ENCODE results near the gene UNC93A.

Gene UNC93A

DNA sequence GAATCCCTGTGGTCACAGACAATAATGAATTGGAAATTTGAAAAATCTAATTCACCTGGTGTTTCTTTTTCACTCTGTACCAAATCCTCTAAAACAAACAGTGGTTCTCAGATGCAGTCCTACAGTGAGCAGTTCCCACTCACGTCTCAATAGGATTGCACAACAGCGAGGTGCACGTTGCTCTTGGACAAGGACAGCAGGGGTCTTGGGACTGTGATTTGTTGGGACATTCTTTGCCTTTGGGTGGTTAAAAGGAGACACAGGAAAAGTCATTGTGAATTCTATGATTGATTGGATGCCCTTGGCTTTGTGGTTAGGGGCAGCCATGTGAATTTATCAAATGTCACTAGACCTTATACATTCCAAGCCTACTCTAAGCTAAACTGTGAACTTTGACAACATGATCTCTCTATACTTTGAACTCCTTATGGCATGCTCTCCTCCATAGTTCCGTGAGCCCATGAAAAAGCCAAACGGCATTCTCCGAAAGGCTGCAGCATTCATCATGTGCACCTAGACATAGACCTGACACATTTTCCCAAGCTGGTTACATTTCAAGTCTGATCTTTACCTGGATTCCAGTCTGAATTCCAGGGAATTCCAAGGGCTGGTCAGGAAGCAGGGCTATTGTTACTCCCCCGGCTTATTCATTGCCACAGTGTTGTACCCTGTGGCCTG, 647 bp downstream of the UNC93A start:
- DNase-seq (ENCODE audit: insufficient read length) = no peak
- TF ChIP-seq POLR2A (IDR thresholded peaks at IDR 0.05; ENCODE audit: low read depth, low read length) = no peak
- TF ChIP-seq TAF1 (IDR thresholded peaks at IDR 0.05; ENCODE audit: borderline replicate concordance, low read depth, low read length) = no peak
- no peak for TF ChIP-seq POLR2AphosphoS5 (IDR thresholded peaks at IDR 0.05; ENCODE audit: low read depth, low read length)

DNA sequence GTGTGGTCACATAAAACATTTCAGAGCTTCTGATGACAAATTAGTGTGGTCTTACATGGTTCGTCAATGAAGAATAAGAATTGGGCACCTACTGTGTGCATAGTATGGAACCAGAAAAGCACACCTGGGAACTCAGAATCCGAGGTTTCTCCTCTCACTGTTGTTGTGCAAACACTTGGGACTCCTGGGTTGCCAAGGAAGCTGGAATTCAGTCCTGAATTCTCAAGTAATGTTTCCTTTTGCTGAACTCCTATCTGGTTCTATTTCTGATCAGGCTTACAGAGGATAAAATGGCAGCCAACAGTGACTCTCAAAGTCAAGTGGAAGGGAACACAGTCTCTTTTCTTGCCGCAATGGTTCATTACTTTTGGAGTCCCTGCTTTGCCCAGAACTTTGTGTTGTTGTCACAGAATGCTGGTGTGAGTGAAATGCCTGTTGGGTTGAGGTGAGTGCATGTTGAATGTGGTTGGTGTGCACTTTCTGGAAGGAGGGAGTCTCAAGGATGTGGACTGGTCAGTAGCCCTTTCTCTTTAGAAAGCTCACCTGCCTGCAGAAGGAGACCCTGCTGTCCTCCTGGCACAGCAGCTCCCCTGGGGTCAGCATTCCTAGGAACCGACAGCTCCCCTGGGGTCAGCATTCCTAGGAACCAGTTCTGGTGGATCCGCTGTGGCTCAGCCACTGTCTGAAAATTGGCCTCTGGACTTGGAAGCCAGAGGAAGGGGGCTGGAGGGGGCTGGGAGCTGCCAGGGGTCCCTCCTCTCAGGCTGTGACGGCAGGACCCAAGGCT, 1.4 kb downstream of the UNC93A start:
- DNase-seq (ENCODE audit: insufficient read length) (no peak), FAIRE-seq (no peak)
- TF ChIP-seq POLR2AphosphoS5 (IDR thresholded peaks at IDR 0.05; ENCODE audit: low read depth, low read length) (no peak), TAF1 (IDR thresholded peaks at IDR 0.05; ENCODE audit: borderline replicate concordance, low read depth, low read length) (no peak), POLR2A (IDR thresholded peaks at IDR 0.05; ENCODE audit: low read depth, low read length) (no peak)

More for the DNA sequence above, 647 bp downstream of the UNC93A start:
- FAIRE-seq = no peak

DNA sequence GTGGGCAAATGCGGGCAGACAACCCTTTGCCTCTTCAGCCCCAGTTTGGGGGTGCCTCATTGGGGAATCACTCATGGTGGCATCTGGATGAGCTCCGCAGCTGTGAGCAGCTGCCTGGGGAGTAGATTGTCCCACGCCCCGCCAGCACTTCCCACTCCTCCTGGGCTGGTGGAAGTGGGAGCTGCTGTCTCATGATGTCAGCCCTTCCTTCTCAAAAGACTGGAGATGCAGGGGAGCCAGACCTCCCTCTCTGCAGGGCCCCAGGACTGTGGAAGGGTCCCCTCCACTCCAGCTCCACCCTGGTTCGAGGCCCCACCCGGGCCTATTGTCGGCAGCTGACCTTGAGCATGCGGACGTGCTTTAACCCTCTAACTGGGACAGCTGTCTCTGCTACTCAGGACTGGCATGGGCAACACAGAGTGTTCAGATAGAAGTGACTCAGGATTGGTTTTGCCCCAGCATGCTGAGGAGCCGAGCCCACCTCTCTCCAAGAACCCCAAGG, 2.0 kb downstream of the UNC93A start:
- DNase-seq (ENCODE audit: insufficient read length) (no peak), FAIRE-seq (no peak)
- no peak for TF ChIP-seq TAF1 (IDR thresholded peaks at IDR 0.05; ENCODE audit: borderline replicate concordance, low read depth, low read length)
- TF ChIP-seq POLR2AphosphoS5 (IDR thresholded peaks at IDR 0.05; ENCODE audit: low read depth, low read length) = no peak
- TF ChIP-seq POLR2A (IDR thresholded peaks at IDR 0.05; ENCODE audit: low read depth, low read length) = no peak

DNA sequence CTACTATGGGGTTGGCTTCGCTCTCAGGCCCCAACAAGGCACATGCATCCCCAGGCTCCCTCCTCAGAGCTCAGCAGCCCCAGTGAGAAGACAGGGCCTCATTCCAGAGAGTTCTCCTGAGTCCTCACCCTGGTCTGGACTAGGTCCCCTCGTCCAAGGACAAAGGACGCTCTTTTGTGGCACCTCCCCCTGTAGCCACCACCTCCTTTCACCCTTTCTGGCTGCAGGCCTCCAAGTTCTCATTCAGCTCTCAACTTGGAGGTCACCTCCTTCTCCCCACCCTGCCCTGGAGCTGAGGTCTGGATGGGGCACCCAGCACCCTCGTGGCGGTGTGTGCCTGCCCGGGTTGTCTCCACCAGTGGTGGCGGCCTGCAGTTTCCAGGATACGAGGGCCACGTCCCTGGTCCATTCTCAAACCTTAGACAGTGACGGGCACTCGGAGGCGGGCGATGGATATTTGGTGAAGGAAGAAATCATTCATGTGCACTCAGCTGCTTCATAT, 2.5 kb downstream of the UNC93A start:
- DNase-seq (ENCODE audit: insufficient read length) = no peak
- TF ChIP-seq POLR2A (IDR thresholded peaks at IDR 0.05; ENCODE audit: low read depth, low read length) = no peak
- TF ChIP-seq TAF1 (IDR thresholded peaks at IDR 0.05; ENCODE audit: borderline replicate concordance, low read depth, low read length) = no peak
- TF ChIP-seq POLR2AphosphoS5 (IDR thresholded peaks at IDR 0.05; ENCODE audit: low read depth, low read length) = no peak
- no peak for FAIRE-seq

DNA sequence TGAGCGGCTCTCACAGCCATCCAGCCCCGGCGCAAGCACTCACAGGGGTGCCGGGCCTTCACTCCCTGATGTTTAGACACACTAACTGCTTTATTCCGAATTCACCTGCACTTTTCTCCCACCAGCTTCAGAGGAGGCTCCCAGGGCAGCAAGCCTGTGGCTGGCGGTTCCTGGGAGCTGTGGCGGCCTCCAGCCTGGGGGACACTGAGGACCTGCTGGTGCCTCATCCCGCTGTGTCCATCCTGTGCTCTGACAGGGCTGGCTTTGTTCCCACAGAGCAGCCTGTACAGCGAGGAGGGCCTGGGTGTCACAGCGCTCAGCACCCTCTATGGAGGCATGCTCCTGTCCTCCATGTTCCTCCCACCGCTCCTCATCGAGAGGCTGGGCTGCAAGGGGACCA, 3.1 kb downstream of the UNC93A start:
- FAIRE-seq (no peak), DNase-seq (ENCODE audit: insufficient read length) (no peak)
- TF ChIP-seq POLR2AphosphoS5 (IDR thresholded peaks at IDR 0.05; ENCODE audit: low read depth, low read length) (no peak), TAF1 (IDR thresholded peaks at IDR 0.05; ENCODE audit: borderline replicate concordance, low read depth, low read length) (no peak), POLR2A (IDR thresholded peaks at IDR 0.05; ENCODE audit: low read depth, low read length) (no peak)

DNA sequence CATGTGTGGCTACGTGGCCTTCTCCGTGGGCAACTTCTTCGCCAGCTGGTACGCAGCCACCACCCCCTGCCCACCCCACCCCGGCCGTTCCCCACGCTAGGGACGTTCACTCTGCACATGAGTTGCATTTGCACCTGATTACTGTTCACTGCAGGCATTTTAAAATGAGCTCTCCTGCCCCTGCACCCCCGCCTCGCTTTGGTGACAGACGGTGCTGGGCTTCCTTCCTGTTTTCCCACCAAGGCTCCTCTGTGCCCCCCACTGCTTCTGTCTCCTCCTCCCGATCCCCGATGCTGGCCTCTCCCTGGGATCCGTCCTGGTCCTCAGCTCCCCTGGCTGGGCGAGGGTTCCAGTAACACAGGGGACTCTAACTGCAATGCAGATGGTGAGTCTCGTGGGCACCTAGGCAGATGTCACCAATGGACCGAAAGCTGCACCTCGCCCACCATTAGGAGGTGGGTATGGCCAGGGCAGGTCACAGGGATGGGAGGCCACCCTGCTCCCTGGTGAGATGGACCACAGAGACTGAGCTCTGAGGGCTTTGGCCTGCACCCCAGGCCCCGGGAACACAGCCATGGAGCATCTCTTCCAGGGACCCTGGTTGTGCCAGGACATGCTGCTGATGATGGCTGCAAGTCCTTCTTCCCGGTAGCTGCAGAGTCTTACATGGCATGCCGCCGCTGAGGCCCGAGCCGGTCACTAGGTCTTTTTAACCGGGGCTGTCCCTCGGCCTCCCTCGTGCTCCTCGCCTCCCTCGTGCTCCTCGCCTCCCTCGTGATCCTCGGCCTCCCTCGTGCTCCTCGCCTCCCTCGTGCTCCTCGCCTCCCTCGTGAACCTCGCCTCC, 3.8 kb downstream of the UNC93A start:
- DNase-seq (ENCODE audit: insufficient read length) (no peak), FAIRE-seq (no peak)
- TF ChIP-seq POLR2A (IDR thresholded peaks at IDR 0.05; ENCODE audit: low read depth, low read length) (no peak), TAF1 (IDR thresholded peaks at IDR 0.05; ENCODE audit: borderline replicate concordance, low read depth, low read length) (no peak), POLR2AphosphoS5 (IDR thresholded peaks at IDR 0.05; ENCODE audit: low read depth, low read length) (no peak)

DNA sequence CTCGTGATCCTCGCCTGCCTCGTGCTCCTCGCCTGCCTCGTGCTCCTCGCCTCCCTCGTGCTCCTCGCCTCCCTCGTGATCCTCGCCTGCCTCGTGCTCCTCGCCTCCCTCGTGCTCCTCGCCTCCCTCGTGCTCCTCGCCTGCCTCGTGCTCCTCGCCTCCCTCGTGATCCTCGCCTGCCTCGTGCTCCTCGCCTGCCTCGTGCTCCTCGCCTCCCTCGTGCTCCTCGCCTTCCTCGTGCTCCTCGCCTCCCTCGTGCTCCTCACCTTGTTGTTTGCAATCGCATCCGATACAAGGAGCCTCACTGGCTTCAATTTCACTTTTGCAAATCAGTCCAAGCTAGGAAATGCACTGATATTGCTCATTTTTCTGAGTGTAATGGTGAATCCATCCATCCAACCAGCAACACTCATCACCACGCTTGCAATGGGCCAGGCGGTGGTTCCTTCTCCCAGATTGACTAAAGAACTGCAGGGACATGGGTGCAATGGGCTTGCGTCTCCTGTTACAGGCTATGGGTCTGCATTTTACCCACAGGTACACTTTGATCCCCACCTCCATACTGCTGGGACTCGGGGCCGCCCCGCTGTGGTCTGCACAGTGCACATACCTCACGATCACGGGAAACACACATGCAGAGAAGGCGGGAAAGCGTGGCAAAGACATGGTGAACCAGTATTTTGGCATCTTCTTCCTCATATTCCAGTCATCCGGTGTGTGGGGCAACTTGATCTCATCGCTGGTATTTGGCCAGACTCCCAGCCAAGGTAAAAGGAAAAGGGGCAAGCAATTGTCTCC, 4.6 kb downstream of the UNC93A start:
- DNase-seq (ENCODE audit: insufficient read length) (no peak), FAIRE-seq (no peak)
- no peak for TF ChIP-seq POLR2AphosphoS5 (IDR thresholded peaks at IDR 0.05; ENCODE audit: low read depth, low read length)
- no peak for TF ChIP-seq POLR2A (IDR thresholded peaks at IDR 0.05; ENCODE audit: low read depth, low read length)

DNA sequence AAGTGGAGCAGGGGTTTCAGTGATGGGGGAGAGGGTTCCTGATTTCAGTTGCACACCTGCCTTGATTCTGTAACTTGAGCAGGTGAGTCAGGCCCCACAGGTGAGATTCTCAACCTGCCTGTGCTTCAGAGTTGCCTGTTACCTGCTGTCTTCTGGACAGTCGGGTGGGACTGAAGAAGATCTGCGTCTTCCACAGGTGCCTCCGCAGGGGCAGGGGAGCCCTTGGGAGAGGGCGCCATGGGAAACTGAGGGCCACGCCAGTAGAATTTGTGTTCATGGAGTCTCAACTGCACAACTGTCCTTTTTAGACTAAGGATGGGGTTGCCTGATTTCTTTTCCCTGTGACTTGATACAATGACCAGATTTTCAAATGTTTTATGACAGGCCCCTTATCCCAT, 5.2 kb downstream of the UNC93A start:
- FAIRE-seq = no peak
- TF ChIP-seq TAF1 (IDR thresholded peaks at IDR 0.05; ENCODE audit: borderline replicate concordance, low read depth, low read length) = no peak
- TF ChIP-seq POLR2AphosphoS5 (IDR thresholded peaks at IDR 0.05; ENCODE audit: low read depth, low read length) = no peak
- no peak for TF ChIP-seq POLR2A (IDR thresholded peaks at IDR 0.05; ENCODE audit: low read depth, low read length)
- no peak for DNase-seq (ENCODE audit: insufficient read length)

DNA sequence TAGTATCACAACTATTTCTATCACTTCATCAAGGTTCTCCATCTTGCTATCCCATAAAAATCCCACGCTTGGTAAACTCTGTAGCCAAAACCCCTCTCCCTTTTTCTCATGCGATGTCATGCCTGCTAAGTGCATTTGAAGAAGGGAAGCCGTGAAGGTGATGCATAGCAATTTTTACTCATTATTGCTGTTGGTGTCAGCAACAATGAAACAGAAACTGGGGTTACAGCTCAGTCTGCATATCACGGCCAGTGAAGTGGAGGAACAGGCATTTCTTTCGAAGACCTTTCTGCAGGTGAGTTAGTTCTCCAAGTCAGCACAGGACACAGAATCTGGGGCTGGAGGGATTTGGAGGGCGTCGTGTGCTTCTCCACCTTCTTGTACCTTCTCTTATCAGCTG, 5.8 kb downstream of the UNC93A start:
- DNase-seq (ENCODE audit: insufficient read length) (no peak), FAIRE-seq (no peak)
- TF ChIP-seq POLR2A (IDR thresholded peaks at IDR 0.05; ENCODE audit: low read depth, low read length) (no peak), TAF1 (IDR thresholded peaks at IDR 0.05; ENCODE audit: borderline replicate concordance, low read depth, low read length) (no peak), POLR2AphosphoS5 (IDR thresholded peaks at IDR 0.05; ENCODE audit: low read depth, low read length) (no peak)

DNA sequence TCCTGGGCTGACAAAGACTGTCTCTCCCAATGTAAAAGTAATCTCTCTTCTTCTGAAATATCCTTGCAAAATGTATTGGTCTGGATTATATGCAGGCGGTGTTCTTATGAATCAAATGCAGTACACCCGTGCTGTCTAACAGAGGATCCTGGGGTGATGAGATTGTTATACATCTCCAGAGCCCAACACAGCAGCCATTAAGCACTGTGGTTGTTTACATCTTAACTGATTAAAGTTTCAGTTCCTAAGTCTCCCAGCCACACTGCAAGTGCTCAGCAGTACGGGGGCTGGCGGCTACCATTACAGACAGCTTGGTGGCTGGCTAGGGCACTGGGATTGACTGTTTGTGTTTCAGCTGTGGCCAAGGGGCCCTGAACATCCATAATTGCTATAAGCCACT, 7.0 kb downstream of the UNC93A start:
- no peak for TF ChIP-seq POLR2AphosphoS5 (IDR thresholded peaks at IDR 0.05; ENCODE audit: low read depth, low read length)
- no peak for FAIRE-seq
- no peak for DNase-seq (ENCODE audit: insufficient read length)
